WTC11 (cell line): ENCODE results near the gene CCR5. TPM values are rescaled to one million over a fixed set of nuclear protein-coding genes. Genes with fewer than 3 reads are reported as not detected.
"Not testable (repeated sequence)": the region's sequence is repeated elsewhere in the genome, so short reads cannot be mapped to it uniquely, and the experiment has no call there.

Experiments used
- ATAC-seq: fragments of 200-7000 bp; cut with Tn5 transposase; 2 replicates; pipeline ENCODE4 v1.10.0; 2021; ENCODE audit warnings: mild to moderate bottlenecking, moderate library complexity
- CTCF ChIA-PET: fragments of 300-600 bp; sonication (Branson Sonifier 250); formaldehyde crosslinking; loops from one replicate; lab custom pipeline; 2021; ENCODE audit warnings: antibody characterized with exemption; lab: Charles Lee
- POLR2A ChIA-PET: fragments of 350-600 bp; sonication (Branson Sonifier 250); formaldehyde crosslinking; loops from one replicate; lab custom pipeline; 2021; ENCODE audit warnings: antibody characterized with exemption; lab: Charles Lee
- DNase-seq: peaks from one replicate; pipeline ENCODE4 v3.0.0; 2021; ENCODE audit warnings: low spot score
- H3K27ac Mint-ChIP-seq: 2 replicates; pipeline ENCODE4 v1.8.0; 2021; ENCODE audit warnings: mixed read lengths
- H3K27me3 Mint-ChIP-seq: 2 replicates; pipeline ENCODE4 v1.8.0; 2021; ENCODE audit warnings: low read depth, mild to moderate bottlenecking, moderate library complexity, mixed read lengths
- H3K36me3 Mint-ChIP-seq: 2 replicates; pipeline ENCODE4 v1.8.0; 2021; ENCODE audit warnings: mixed read lengths
- H3K4me1 Mint-ChIP-seq: 2 replicates; pipeline ENCODE4 v1.8.0; 2022; ENCODE audit warnings: mixed read lengths
- H3K4me3 Mint-ChIP-seq: 2 replicates; pipeline ENCODE4 v1.8.0; 2021; ENCODE audit warnings: mild to moderate bottlenecking, moderate library complexity, mixed read lengths
- H3K9me3 Mint-ChIP-seq: 2 replicates; pipeline ENCODE4 v1.8.0; 2021; ENCODE audit warnings: mixed read lengths
- GRHL2 ChIP-seq: fragments of 250-450 bp; sonication (Bioruptor Pico); IDR thresholded peaks from 2 replicates; pipeline ENCODE4 v1.8.0; 2022; ENCODE audit warnings: mild to moderate bottlenecking, moderate library complexity; ENCODE audit not compliant: insufficient replicate concordance, severe bottlenecking
- HMGA2 ChIP-seq: fragments of 250-450 bp; sonication (Bioruptor Pico); IDR thresholded peaks from 2 replicates; pipeline ENCODE4 v1.4.0; 2021; ENCODE audit warnings: mild to moderate bottlenecking, moderate library complexity
- JAZF1 ChIP-seq: fragments of 250-450 bp; sonication (Bioruptor Pico); IDR thresholded peaks from 2 replicates; pipeline ENCODE4 v1.9.0; 2021; ENCODE audit warnings: moderate library complexity, mild to moderate bottlenecking, inconsistent platforms
- NR1H2 ChIP-seq: sonication (generic); formaldehyde crosslinking; IDR thresholded peaks from 2 replicates; pipeline ENCODE4 v1.9.0; 2021; ENCODE audit warnings: mild to moderate bottlenecking, moderate library complexity, missing genetic modification reagents
- NR3C1 ChIP-seq: sonication (generic); formaldehyde crosslinking; conservative IDR thresholded peaks from 2 replicates; pipeline ENCODE4 v1.8.1; 2023; ENCODE audit warnings: low read depth, mild to moderate bottlenecking, missing genetic modification reagents
- OVOL2 ChIP-seq: fragments of 250-450 bp; sonication (Bioruptor Pico); IDR thresholded peaks from 2 replicates; pipeline ENCODE4 v1.9.0; 2021; ENCODE audit warnings: mild to moderate bottlenecking, borderline replicate concordance
- RORB ChIP-seq: fragments of 250-450 bp; sonication (Bioruptor Pico); IDR thresholded peaks from 2 replicates; pipeline ENCODE4 v1.9.0; 2021; ENCODE audit warnings: mild to moderate bottlenecking
- TEAD1 ChIP-seq: sonication (generic); formaldehyde crosslinking; IDR thresholded peaks from 2 replicates; pipeline ENCODE4 v1.8.0; 2022; ENCODE audit warnings: mild to moderate bottlenecking, missing genetic modification reagents
- ZBTB21 ChIP-seq: sonication (generic); formaldehyde crosslinking; IDR thresholded peaks from 2 replicates; pipeline ENCODE4 v1.8.1; 2023; ENCODE audit warnings: mild to moderate bottlenecking, missing genetic modification reagents, borderline replicate concordance
- ZNF121 ChIP-seq: sonication (generic); formaldehyde crosslinking; IDR thresholded peaks from 2 replicates; pipeline ENCODE4 v1.8.0; 2023; ENCODE audit warnings: missing genetic modification reagents
- ZNF416 ChIP-seq: fragments of 250-450 bp; sonication (Bioruptor Pico); IDR thresholded peaks from 2 replicates; pipeline ENCODE4 v1.9.0; 2021; ENCODE audit warnings: mild to moderate bottlenecking, inconsistent platforms
- total RNA-seq: library from RNA; stranded (reverse); gene quantifications from 3 replicates; pipeline ENCODE4 v1.2.3, GENCODE V29; 2021
- TF ChIP-seq, protein P1 (sequence below): sonication (generic); formaldehyde crosslinking; IDR thresholded peaks from 2 replicates; pipeline ENCODE4 v1.8.0; 2023; ENCODE audit warnings: missing genetic modification reagents
- TF ChIP-seq, protein P2 (sequence below): fragments of 250-450 bp; sonication (Bioruptor Pico); IDR thresholded peaks from 2 replicates; pipeline ENCODE4 v2.1.2; 2022; ENCODE audit warnings: mild to moderate bottlenecking, moderate library complexity
- TF ChIP-seq, protein P3 (sequence below): fragments of 250-450 bp; sonication (Bioruptor Pico); conservative IDR thresholded peaks from 2 replicates; pipeline ENCODE4 v1.9.0; 2021; ENCODE audit warnings: mild to moderate bottlenecking
- TF ChIP-seq, protein P4 (sequence below): sonication (generic); formaldehyde crosslinking; IDR thresholded peaks from 2 replicates; pipeline ENCODE4 v1.8.0; 2022; ENCODE audit warnings: mild to moderate bottlenecking, missing genetic modification reagents
- TF ChIP-seq, protein P5 (sequence below): sonication (generic); formaldehyde crosslinking; conservative IDR thresholded peaks from 2 replicates; pipeline ENCODE4 v1.8.1; 2022; ENCODE audit warnings: mild to moderate bottlenecking, missing genetic modification reagents
- TF ChIP-seq, protein P6 (sequence below): sonication (generic); formaldehyde crosslinking; IDR thresholded peaks from 2 replicates; pipeline ENCODE4 v1.8.1; 2023; ENCODE audit warnings: mild to moderate bottlenecking, missing genetic modification reagents

CCR5 gene
- total RNA-seq, 1 experiment from 2014 or later: not detected

DNA sequence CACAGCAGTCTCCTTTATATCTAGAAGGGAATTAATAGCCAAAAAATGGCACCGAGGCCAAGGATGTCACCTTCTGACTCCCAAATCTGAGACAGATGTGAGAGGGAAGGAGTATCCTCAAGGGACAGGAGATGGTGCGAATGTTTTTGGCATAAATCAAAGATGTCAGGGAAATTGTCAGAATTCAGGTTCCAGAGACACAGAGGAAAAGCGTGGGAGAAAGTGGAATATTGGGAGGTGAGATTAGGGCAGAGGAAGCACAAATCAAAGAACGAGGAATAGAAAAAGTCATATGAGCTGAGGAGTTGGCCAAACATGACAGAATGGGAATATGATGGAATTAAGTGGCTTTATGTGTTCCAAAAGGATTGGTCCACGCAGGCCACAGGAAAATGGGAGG is 30.1 kb downstream of the CCR5 start:
- CTCF ChIA-PET: interaction anchor here (2.3 kb wide), 1 partner anchor 23 kb away, joined by 10 read pairs; no protein-coding TSS in a partner anchor

DNA sequence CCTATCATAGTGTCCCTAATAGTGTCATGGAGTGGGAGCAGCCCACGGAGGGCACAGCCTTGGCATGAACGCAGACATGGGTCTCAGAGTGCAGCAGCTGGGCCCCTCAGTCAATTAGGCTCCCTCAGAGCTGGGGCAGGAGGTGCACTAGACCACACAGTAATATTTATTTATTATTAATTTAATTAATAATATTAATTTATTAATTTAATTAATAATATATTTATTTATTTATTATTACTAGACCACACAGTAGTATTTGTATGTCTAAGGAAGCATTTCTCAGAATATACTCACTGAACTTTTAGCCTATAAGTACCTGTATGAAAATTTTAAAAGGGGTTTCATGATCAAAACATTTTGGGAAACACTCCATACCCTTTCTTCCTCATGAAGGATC is 30.8 kb downstream of the CCR5 start:
- POLR2A ChIA-PET: no interaction called here
- TF ChIP-seq, protein P1, sequence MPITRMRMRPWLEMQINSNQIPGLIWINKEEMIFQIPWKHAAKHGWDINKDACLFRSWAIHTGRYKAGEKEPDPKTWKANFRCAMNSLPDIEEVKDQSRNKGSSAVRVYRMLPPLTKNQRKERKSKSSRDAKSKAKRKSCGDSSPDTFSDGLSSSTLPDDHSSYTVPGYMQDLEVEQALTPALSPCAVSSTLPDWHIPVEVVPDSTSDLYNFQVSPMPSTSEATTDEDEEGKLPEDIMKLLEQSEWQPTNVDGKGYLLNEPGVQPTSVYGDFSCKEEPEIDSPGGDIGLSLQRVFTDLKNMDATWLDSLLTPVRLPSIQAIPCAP (CRISPR knock-in tag): no peak
- no peak for TF ChIP-seq RORB (CRISPR knock-in tag)
- TF ChIP-seq HMGA2: peak; percentile 98
- Mint-ChIP-seq H3K36me3 (no peaks in the 10 kb centered on the region), H3K27me3 (no peaks in the 10 kb centered on the region; the same call in 1 of the 2 replicates), H3K27ac (no peak overlapping the region), H3K4me1 (0 out of 2 replicates have a peak, but pooled peaks cover 6% of the 10 kb centered on the region), H3K9me3 (peaks cover 5% of the 10 kb centered on the region), H3K4me3 (no peak overlapping the region)
- DNase-seq: no peak
- no peak for ATAC-seq
- CTCF ChIA-PET: interaction anchor here (2.3 kb wide), 1 partner anchor 23 kb away, joined by 10 read pairs; no protein-coding TSS in a partner anchor

More for the DNA sequence above, 30.1 kb downstream of the CCR5 start:
- no peak overlapping the region for H3K4me3 Mint-ChIP-seq
- TF ChIP-seq ZNF121 (no peak), RORB (CRISPR knock-in tag) (no peak), NR3C1 (CRISPR knock-in tag) (no peak), GRHL2 (CRISPR knock-in tag) (no peak), ZNF416 (CRISPR knock-in tag) (no peak), NR1H2 (no peak), JAZF1 (CRISPR knock-in tag) (no peak)
- TF ChIP-seq, protein P2, sequence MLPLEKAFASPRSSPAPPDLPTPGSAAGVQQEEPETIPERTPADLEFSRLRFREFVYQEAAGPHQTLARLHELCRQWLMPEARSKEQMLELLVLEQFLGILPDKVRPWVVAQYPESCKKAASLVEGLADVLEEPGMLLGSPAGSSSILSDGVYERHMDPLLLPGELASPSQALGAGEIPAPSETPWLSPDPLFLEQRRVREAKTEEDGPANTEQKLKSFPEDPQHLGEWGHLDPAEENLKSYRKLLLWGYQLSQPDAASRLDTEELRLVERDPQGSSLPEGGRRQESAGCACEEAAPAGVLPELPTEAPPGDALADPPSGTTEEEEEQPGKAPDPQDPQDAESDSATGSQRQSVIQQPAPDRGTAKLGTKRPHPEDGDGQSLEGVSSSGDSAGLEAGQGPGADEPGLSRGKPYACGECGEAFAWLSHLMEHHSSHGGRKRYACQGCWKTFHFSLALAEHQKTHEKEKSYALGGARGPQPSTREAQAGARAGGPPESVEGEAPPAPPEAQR (CRISPR knock-in tag): no peak
- TF ChIP-seq, protein P3, sequence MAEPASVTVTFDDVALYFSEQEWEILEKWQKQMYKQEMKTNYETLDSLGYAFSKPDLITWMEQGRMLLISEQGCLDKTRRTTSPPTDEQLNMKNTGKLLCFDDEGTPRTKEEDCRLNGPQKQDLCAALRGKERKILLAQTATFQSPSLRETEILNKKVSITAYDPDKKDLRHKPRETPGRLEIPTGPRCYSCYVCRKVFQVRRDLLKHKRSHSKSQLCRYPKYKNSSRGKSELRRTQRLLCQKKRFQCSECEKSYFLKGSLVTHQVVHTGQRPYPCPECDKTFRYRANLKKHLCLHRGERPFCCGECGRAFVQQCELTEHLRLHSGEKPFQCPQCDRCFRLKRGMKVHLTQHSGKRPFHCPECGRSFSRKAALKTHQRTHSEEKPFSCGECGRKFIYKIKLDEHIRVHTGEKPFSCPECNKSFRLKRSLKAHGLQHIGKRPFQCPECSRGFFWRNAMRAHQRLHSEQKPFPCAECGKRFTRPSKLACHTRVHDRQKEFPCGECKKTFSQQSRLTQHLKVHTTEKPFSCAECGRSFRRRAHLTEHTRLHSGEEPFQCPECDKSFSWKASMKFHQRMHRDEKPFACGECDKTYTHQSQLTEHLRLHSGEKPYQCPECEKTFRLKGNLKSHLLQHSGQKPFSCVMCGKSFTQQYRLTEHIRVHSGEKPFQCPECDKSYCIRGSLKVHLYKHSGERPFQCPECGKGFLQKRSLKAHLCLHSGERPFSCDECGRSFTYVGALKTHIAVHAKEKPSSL (CRISPR knock-in tag): no peak
- H3K27ac Mint-ChIP-seq: no peak overlapping the region
- DNase-seq (no peak), ATAC-seq (no peak)
- no peaks in the 10 kb centered on the region for H3K36me3 Mint-ChIP-seq
- H3K9me3 Mint-ChIP-seq: peaks cover 5% of the 10 kb centered on the region
- H3K27me3 Mint-ChIP-seq: no peaks in the 10 kb centered on the region; the same call in 1 of the 2 replicates
- H3K4me1 Mint-ChIP-seq: 0 out of 2 replicates have a peak, but pooled peaks cover 6% of the 10 kb centered on the region
- POLR2A ChIA-PET: no interaction called here

DNA sequence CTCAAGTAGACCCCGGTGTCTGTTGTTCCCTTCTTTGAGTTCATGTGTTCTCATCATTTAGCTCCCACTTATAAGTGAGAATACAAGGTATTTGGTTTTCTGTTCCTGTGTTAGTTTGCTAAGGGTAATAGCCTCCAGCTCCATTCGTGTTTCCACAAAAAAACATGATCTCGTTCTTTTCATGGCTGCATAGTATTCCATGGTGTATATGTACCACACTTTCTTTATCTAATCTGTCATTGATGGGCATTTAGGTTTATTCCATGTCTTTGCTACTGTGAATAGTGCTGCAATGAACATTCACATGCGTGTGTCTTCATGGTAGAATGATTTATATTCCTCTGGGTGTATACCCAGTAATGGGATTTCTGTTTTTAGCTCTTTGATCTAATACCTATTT is 32.2 kb downstream of the CCR5 start:
- DNase-seq, H3K4me3 Mint-ChIP-seq, H3K27ac Mint-ChIP-seq, H3K36me3 Mint-ChIP-seq, H3K9me3 Mint-ChIP-seq, H3K27me3 Mint-ChIP-seq, POLR2A ChIA-PET, H3K4me1 Mint-ChIP-seq, ATAC-seq: not testable (repeated sequence)
- CTCF ChIA-PET: interaction anchor here (1.5 kb wide), 1 partner anchor 48 kb away, joined by 5 read pairs; no protein-coding TSS in a partner anchor

DNA sequence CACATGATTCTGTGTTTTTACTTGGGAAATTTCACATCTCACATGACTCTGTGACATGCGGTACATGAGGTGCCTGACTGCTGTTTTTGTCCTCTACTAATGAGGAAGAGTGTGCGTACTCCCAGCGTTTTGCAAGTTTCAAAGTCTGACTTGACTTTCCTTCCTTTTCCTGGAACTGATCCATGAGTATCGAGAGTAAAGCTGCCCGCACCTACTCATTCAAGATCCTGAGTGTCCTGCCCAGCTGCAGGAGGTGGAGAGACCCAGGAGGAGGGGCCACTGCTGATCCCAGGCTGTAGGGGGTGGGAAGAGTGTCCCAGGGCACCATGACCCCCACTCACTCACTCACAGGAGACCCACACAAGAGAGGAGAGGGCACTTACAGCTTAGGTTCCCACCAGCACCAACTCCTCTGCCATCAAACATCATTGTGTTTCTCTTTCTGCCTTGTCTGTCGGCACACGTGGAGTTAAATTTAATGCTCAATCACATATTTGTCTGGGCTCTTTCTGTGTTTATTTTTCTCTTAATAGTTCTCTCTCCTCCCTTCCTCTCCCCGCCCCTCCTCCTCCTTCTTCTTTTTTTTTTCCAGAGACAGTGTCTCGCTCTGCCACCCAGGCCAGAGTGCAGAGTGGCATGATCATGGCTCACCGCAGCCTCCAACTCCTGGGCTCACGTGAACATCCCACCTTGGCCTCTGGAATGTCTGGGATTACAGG is 34.7 kb downstream of the CCR5 start:
- ChIA-PET POLR2A (no interaction called here), CTCF (interaction anchor here (1.0 to 1.4 kb wide), 3 partner anchors 22 to 467 kb away, joined by 3 to 4 read pairs (median 3); no protein-coding TSS in a partner anchor)
- Mint-ChIP-seq H3K9me3 (peaks cover 5% of the 10 kb centered on the region), H3K4me3 (no peak overlapping the region), H3K27me3 (no peaks in the 10 kb centered on the region), H3K36me3 (no peaks in the 10 kb centered on the region), H3K27ac (no peak overlapping the region), H3K4me1 (0 out of 2 replicates have a peak, but pooled peaks cover 2% of the 10 kb centered on the region)
- no peak for DNase-seq
- no peak for ATAC-seq
- TF ChIP-seq ZBTB21 (CRISPR knock-in tag) (no peak), OVOL2 (no peak), TEAD1 (CRISPR knock-in tag) (no peak)
- TF ChIP-seq, protein P4, sequence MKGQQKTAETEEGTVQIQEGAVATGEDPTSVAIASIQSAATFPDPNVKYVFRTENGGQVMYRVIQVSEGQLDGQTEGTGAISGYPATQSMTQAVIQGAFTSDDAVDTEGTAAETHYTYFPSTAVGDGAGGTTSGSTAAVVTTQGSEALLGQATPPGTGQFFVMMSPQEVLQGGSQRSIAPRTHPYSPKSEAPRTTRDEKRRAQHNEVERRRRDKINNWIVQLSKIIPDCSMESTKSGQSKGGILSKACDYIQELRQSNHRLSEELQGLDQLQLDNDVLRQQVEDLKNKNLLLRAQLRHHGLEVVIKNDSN (CRISPR knock-in tag): no peak
- TF ChIP-seq, protein P5, sequence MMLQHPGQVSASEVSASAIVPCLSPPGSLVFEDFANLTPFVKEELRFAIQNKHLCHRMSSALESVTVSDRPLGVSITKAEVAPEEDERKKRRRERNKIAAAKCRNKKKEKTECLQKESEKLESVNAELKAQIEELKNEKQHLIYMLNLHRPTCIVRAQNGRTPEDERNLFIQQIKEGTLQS: no peak
- TF ChIP-seq, protein P6, sequence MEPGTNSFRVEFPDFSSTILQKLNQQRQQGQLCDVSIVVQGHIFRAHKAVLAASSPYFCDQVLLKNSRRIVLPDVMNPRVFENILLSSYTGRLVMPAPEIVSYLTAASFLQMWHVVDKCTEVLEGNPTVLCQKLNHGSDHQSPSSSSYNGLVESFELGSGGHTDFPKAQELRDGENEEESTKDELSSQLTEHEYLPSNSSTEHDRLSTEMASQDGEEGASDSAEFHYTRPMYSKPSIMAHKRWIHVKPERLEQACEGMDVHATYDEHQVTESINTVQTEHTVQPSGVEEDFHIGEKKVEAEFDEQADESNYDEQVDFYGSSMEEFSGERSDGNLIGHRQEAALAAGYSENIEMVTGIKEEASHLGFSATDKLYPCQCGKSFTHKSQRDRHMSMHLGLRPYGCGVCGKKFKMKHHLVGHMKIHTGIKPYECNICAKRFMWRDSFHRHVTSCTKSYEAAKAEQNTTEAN (CRISPR knock-in tag): no peak
